Measurements from ENCODE around the gene FHAD1.

GRCh38 chr1:15443281-15443680 lies 196.3 kb downstream of the FHAD1 start:
- TF ChIP-seq CTCF (IDR thresholded peaks at IDR 0.05; ENCODE audit: low read depth, low read length, poor library complexity, severe bottlenecking) (no peak), EZH2phosphoT487 (IDR thresholded peaks at IDR 0.05; ENCODE audit: borderline replicate concordance, low read length) (no peak)
